IMR-90 (cell line): ENCODE data around the gene ISCU.

Source experiments
- CHD1 ChIP-seq: IDR thresholded peaks from 2 replicates; pipeline ENCODE4 v1.6.1; 2012; ENCODE audit warnings: low read depth, low read length, improper control_type of control experiment
- RAD21 ChIP-seq: IDR thresholded peaks from 2 replicates; pipeline ENCODE4 v1.6.1; 2012; ENCODE audit warnings: low read length, improper control_type of control experiment
- RCOR1 ChIP-seq: IDR thresholded peaks from 2 replicates; pipeline ENCODE4 v1.6.1; 2012; ENCODE audit warnings: mild to moderate bottlenecking, low read length, improper control_type of control experiment; ENCODE audit not compliant: insufficient replicate concordance
- TF ChIP-seq, protein P1 (sequence below): conservative IDR thresholded peaks from 2 replicates; pipeline ENCODE4 v1.5.1; 2012; ENCODE audit warnings: mild to moderate bottlenecking, low read depth, low read length, improper control_type of control experiment

DNA sequence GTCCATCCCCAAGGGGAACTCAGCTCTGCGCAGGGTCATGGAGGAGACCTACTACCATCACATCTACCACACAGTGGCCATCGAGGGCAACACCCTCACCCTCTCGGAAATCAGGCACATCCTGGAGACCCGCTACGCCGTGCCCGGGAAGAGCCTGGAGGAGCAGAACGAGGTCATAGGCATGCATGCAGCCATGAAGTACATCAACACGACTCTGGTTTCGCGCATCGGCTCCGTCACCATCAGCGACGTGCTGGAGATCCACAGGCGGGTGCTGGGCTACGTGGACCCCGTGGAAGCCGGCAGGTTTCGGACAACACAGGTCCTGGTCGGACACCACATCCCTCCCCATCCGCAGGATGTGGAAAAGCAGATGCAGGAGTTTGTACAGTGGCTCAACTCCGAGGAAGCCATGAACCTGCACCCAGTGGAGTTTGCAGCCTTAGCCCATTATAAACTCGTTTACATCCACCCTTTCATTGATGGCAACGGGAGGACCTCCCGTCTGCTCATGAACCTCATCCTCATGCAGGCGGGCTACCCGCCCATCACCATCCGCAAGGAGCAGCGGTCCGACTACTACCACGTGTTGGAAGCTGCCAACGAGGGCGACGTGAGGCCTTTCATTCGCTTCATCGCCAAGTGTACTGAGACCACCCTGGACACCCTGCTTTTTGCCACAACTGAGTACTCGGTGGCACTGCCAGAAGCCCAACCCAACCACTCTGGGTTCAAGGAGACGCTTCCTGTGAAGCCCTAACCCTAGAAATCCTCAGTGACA is 43.5 kb upstream of the ISCU start:
- TF ChIP-seq, protein P1, sequence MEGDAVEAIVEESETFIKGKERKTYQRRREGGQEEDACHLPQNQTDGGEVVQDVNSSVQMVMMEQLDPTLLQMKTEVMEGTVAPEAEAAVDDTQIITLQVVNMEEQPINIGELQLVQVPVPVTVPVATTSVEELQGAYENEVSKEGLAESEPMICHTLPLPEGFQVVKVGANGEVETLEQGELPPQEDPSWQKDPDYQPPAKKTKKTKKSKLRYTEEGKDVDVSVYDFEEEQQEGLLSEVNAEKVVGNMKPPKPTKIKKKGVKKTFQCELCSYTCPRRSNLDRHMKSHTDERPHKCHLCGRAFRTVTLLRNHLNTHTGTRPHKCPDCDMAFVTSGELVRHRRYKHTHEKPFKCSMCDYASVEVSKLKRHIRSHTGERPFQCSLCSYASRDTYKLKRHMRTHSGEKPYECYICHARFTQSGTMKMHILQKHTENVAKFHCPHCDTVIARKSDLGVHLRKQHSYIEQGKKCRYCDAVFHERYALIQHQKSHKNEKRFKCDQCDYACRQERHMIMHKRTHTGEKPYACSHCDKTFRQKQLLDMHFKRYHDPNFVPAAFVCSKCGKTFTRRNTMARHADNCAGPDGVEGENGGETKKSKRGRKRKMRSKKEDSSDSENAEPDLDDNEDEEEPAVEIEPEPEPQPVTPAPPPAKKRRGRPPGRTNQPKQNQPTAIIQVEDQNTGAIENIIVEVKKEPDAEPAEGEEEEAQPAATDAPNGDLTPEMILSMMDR, result no peak
- TF ChIP-seq RAD21, result no peak
- no peak for TF ChIP-seq RCOR1
- TF ChIP-seq CHD1, result no peak
